Choroid plexus epithelial cell (primary cell): ENCODE data around the gene ZG16.
"Not testable (repeated sequence)": the region's sequence is repeated elsewhere in the genome, so short reads cannot be mapped to it uniquely, and the experiment has no call there.

Experiments used
- DNase-seq: peaks from one replicate; pipeline ENCODE4 v3.0.0-alpha.2; 2010; ENCODE audit warnings: low read depth
- H3K4me3 ChIP-seq: 2 replicates; pipeline ENCODE4 v1.5.1; 2011; ENCODE audit warnings: low read depth, mild to moderate bottlenecking, control low read depth, low read length, moderate library complexity
- CTCF ChIP-seq: conservative IDR thresholded peaks from 2 replicates; pipeline ENCODE4 v1.5.1; 2011; ENCODE audit warnings: low read depth, mild to moderate bottlenecking, control low read depth, inconsistent platforms, low read length, moderate library complexity

Gene ZG16

DNA sequence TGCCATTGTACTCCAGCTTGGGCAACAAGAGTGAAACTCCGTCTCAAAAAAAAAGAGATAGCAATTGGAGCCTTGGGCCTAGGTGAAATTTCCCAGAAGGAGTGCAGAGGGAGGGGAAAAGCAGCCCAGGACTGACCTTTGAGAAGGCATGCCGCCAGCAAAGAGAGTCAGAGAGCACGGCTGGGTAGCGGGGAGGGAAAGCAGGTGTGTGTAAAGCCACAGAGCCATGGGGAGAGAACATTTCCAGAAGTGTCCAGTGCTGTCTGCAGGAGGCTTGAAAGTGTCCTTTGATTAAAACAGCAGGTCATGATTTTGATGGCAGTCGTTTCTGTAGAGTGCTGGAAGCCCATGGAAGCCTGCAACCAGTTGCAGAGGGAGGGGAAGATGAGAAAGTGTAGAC lies 40.3 kb upstream of the ZG16 start:
- no peak for TF ChIP-seq CTCF
- H3K4me3 ChIP-seq: no peak overlapping the region
- no peak for DNase-seq

- DNase-seq: no peak
- TF ChIP-seq CTCF: no peak
- H3K4me3 ChIP-seq: no peak overlapping the region
Observed at GRCh38 chr16:29738514-29738913, 39.5 kb upstream of the ZG16 start.

GRCh38 chr16:29739927-29740629 lies 38.0 kb upstream of the ZG16 start:
- not testable (repeated sequence) for H3K4me3 ChIP-seq, DNase-seq

DNA sequence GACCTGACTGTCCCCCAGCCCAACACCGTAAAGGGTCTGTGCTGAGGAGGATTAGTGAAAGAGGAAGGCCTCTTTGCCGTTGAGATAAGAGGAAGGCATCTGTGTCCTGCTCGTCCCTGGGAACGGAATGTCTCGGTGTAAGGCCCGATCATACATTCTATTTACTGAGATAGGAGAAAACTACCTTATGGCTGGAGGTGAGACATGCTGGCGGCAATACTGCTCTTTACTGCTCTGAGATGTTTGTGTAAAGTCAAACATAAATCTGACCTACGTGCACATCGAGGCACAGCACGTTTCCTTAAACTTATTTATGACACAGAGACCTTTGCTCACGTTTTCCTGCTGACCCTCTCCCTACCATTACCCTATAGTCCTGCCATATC lies 37.4 kb upstream of the ZG16 start:
- not testable (repeated sequence) for DNase-seq, H3K4me3 ChIP-seq

DNA sequence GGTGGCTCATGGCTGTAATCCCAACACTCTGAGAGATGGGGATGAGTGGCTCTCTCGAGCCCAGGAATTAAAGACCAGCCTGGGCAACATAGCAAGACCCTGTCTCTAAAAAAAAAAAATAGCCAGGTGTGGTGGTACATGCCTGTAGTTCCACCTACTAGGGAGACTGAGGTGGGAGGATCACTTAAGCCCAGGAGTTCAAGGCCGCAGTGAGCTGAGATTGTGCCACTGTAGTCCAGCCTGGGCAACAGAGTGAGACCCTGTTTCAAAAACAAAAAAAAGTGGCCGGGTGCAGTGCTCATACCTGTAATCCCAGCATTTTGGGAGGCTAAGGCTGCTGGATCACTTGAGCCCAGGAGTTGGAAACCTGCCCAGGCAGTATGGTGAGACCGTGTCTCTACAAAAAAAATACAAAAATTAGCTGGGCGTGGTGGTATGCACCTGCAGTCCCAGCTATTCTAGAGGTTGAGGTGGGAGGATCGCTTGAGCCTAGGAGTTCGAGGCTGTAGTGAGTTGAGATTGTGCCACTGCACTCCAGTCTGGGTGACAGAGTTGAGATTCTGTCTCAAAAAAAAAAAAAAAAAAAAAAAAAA lies 35.3 kb upstream of the ZG16 start:
- no peak overlapping the region for H3K4me3 ChIP-seq
- DNase-seq: no peak
- no peak for TF ChIP-seq CTCF

DNA sequence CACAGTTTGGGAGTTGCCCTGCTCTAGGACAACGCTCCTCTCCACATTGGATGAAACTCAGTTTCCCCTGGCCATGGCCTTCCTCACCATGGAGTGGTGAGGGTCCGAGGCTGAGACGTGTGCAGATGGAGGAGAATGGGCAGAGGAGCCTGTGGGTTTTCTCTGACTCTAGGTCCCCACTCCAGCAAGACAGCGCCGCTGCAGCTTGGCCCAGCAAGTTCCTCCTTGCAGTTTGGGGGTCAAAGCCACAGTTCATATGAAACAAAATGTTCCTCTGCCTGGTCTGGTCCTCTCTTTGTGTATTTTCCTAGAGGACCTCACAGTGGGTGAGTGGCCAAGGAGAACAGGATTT lies 34.6 kb upstream of the ZG16 start:
- H3K4me3 ChIP-seq: no peak overlapping the region
- no peak for DNase-seq
- TF ChIP-seq CTCF: no peak

DNA sequence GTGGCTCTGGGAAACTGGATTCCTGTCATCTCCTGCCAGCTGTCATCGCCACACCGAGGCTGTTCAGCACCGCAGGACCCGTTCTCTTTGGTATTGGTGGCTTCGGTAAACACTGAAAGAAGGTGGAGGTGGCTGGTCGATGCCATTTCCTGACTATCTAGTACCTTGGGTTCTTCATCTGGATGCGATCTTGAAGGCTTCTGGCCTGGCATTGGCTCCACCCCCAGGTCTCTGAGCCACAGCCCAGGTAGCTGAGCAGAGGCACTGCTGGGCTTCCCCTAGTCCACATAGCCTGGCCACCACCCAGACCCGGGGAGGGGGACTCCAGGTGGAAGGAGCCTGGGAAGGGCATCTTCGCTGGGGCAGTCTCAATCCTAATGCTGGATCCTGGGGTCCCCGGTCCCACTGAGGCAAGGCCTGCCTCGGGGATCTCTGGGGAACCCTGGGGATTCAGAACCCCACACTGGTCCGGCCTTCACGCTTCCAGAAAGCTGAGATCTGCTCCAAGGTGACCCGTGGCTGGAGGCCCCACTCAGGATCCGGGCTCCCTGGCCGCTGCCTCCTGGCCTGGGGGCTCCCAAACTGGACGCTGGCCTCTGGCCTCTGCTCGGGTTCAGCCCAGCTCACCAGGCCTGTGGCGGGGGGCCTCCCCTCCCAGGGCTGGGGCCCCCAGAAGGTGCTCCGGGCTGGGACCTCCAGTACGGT lies 34.1 kb upstream of the ZG16 start:
- H3K4me3 ChIP-seq: no peak overlapping the region
- DNase-seq: no peak
- no peak for TF ChIP-seq CTCF

- no peak for TF ChIP-seq CTCF
- H3K4me3 ChIP-seq: no peak overlapping the region
Observed at GRCh38 chr16:29744541-29745101, 33.4 kb upstream of the ZG16 start.

More at GRCh38 chr16:29744541-29745101, 33.4 kb upstream of the ZG16 start:
- DNase-seq: no peak
